CD4-positive, alpha-beta T cell treated with Interleukin-15 for 4 hours (primary cell): ENCODE results near the gene OR13H1.
"Not testable (repeated sequence)": the region's sequence is repeated elsewhere in the genome, so short reads cannot be mapped to it uniquely, and the experiment has no call there.

Experiments
- DNase-seq: peaks from one replicate; pipeline ENCODE4 v3.0.0-alpha.2; 2020; ENCODE audit warnings: low spot score

Gene OR13H1, protein sequence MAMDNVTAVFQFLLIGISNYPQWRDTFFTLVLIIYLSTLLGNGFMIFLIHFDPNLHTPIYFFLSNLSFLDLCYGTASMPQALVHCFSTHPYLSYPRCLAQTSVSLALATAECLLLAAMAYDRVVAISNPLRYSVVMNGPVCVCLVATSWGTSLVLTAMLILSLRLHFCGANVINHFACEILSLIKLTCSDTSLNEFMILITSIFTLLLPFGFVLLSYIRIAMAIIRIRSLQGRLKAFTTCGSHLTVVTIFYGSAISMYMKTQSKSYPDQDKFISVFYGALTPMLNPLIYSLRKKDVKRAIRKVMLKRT

GRCh38 chrX:131543774-131544173, at the start of gene OR13H1:
Gene OR13H1, plus strand, starts transcription at chrX:131544074. Its CDS starts 0 bp downstream, at chrX:131544074.
- DNase-seq, result no peak

DNA sequence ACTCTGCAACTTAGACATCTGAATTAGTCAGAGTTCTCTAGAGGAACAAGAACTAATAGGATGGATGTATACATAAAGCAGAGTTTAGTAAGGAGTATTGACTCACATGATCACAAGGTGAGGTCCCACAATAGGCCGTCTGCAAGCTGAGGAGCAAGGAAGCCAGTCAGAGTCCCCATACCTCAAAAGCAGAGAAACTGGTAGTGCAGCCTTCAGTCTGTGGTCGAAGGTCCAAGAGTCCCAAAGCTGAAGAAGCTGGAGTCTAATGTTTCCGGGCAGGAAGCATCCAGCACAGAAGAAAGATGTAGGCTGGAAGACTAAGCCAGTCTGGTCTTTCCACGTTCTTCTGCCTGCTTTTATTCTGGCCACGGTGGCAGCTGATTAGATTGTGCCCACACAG, 42.3 kb upstream of the OR13H1 start:
- not testable (repeated sequence) for DNase-seq

- no peak for DNase-seq
Observed at GRCh38 chrX:131513159-131513914, 30.5 kb upstream of the OR13H1 start.

GRCh38 chrX:131521824-131522223, 22.1 kb upstream of the OR13H1 start:
- no peak for DNase-seq

DNA sequence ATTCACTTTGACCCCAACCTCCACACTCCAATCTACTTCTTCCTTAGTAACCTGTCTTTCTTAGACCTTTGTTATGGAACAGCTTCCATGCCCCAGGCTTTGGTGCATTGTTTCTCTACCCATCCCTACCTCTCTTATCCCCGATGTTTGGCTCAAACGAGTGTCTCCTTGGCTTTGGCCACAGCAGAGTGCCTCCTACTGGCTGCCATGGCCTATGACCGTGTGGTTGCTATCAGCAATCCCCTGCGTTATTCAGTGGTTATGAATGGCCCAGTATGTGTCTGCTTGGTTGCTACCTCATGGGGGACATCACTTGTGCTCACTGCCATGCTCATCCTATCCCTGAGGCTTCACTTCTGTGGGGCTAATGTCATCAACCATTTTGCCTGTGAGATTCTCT, 344 bp downstream of the OR13H1 start:
- DNase-seq, result no peak

DNA sequence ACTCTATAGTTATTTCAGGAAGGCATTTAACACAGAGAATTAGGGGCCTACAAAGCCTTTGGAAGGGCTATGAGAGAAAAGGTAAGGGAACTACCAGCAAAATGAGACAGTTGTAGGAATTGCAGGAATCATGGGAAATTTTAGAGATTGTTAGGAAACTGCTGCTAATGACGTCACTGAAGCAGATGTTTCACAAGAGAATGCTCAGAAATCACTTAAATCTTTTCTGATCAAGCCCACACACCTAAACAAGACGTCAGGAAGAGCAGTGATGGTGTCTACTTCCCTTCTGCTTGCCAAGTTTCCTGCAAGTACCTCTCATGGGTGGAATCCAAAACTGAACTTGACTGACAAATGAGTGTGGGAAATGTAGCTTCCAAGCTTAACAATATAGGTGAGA, 5.1 kb downstream of the OR13H1 start:
- DNase-seq, result no peak

- DNase-seq, result not testable (repeated sequence)
Observed at GRCh38 chrX:131552453-131552852, 8.6 kb downstream of the OR13H1 start.

DNA sequence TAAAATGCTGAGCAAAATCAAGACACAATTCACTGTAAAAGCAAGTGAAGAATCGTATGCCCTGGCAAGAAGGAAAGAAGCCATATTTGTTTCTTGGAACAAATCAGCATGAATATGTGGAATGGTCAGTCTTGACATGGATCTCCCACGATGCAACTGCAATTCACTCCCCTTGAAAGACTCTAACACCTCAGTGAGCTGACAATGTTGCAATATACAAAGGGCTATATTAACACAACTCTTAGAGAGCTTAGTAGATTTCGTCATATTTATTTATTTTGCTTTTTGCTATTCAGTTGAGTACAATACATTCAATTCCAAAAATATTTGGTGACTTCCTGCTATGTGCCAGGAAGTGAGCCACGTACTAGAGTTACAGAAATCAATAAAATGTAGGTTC, 14.7 kb downstream of the OR13H1 start:
- DNase-seq, result no peak

- DNase-seq, result no peak
Observed at GRCh38 chrX:131564553-131565229, 20.8 kb downstream of the OR13H1 start.

GRCh38 chrX:131565909-131566308, 22.0 kb downstream of the OR13H1 start:
- DNase-seq, result no peak

GRCh38 chrX:131571348-131571747, 27.5 kb downstream of the OR13H1 start:
- no peak for DNase-seq

- DNase-seq, result no peak
Observed at GRCh38 chrX:131572372-131573014, 28.6 kb downstream of the OR13H1 start.

DNA sequence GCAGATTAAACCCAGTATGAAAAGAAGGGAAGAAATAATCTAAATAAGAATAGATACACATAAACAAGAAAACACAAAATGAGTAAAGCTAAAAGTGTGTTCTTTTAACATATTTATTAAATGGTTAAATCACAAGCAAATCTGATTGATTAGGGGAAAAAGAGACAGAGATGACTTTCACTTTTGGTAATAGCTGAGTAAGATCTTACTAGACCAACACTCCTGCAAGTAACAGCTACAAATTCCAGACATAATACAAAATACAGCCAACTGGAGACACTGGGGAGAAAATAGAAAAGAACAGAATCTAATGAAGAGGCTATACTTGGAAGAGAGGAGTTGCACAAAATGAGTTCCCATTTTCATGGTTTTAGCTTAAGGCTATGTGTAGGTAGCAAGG, 33.5 kb downstream of the OR13H1 start:
- DNase-seq, result no peak

GRCh38 chrX:131577999-131578734, 34.3 kb downstream of the OR13H1 start:
- no peak for DNase-seq

DNA sequence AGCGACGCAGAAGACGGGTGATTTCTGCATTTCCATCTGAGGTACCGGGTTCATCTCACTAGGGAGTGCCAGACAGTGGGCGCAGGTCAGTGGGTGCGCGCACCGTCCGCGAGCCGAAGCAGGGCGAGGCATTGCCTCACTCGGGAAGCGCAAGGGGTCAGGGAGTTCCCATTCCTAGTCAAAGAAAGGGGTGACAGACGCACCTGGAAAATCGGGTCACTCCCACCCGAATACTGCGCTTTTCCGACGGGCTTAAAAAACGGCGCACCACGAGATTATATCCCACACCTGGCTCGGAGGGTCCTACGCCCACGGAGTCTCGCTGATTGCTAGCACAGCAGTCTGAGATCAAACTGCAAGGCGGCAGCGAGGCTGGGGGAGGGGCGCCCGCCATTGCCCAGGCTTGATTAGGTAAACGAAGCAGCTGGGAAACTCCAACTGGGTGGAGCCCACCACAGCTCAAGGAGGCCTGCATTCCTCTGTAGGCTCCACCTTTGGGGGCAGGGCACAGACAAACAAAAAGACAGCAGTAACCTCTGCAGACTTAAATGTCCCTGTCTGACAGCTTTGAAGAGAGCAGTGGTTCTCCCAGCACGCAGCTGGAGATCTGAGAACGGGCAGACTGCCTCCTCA, 35.0 kb downstream of the OR13H1 start:
- DNase-seq, result not testable (repeated sequence)

DNA sequence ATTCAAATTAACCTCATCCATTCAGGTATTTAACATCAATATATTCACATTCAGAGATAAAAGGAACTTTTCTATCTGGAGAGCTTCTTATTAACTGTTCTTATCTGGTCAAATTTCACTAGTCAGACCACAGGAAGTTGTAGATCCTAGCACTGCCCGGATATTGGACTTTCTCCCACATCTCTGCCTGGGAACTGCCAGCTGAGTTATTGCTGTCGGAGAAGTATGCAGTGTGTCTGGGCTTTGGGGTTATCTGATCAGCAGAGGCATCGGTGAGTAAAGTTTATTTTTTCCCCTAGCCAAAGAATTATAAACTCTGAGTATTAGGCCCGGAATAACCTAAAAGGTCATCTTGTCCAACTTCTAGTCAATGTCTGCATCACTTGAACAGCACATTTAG, 45.1 kb downstream of the OR13H1 start:
- no peak for DNase-seq
